H1 (cell line): ENCODE measurements around the gene ZNF302. TPM values are rescaled to one million over a fixed set of nuclear protein-coding genes. Genes with fewer than 3 reads are reported as not detected.

Experiments used
- CTCF ChIA-PET: fragments of 300-600 bp; sonication (Branson Sonifier 250); formaldehyde crosslinking; loops from one replicate; lab custom pipeline; 2021; ENCODE audit not compliant: partially characterized antibody; lab: Charles Lee
- POLR2A ChIA-PET: fragments of 300-600 bp; sonication (Branson Sonifier 250); formaldehyde crosslinking; loops from one replicate; lab custom pipeline; 2021; ENCODE audit warnings: inconsistent platforms; ENCODE audit not compliant: partially characterized antibody; lab: Charles Lee
- DNase-seq, 2 experiments: peaks; one replicate each; pipeline versions ENCODE4 v3.0.0 to v3.0.0-alpha.2; 2010 to 2022; ENCODE audit warnings: low spot score in 2 of 2, low read depth in 1 of 2, mixed read lengths in 1 of 2
- FAIRE-seq: peaks from 2 replicates; lab custom pipeline; 2011; peaks lifted over from hg19 to GRCh38; lab: Jason Lieb, UNC
- H2AFZ ChIP-seq: 2 replicates; pipeline ENCODE4 v1.8.1; 2012; ENCODE audit warnings: low read length, inconsistent platforms
- H2AK5ac ChIP-seq: 2 replicates; pipeline ENCODE4 v1.6.1; 2013; ENCODE audit warnings: low read depth, low read length
- H2BK120ac ChIP-seq: replicated peaks from 2 replicates; pipeline ENCODE3; 2013; ENCODE audit warnings: low read depth, low read length, inconsistent platforms
- H2BK12ac ChIP-seq: 2 replicates; pipeline ENCODE4 v1.6.1; 2013; ENCODE audit warnings: low read depth, low read length
- H2BK15ac ChIP-seq: 2 replicates; pipeline ENCODE4 v1.6.1; 2013; ENCODE audit warnings: low read length
- H2BK20ac ChIP-seq: 2 replicates; pipeline ENCODE4 v1.6.1; 2013; ENCODE audit warnings: low read length
- H2BK5ac ChIP-seq: 2 replicates; pipeline ENCODE4 v1.6.1; 2013; ENCODE audit warnings: low read depth, low read length
- H3K14ac ChIP-seq: 2 replicates; pipeline ENCODE4 v1.6.1; 2013; ENCODE audit warnings: inconsistent platforms; ENCODE audit not compliant: insufficient read length
- H3K18ac ChIP-seq: 2 replicates; pipeline ENCODE4 v1.6.1; 2013; ENCODE audit warnings: low read length; ENCODE audit errors: extremely low read depth
- H3K23ac ChIP-seq: 2 replicates; pipeline ENCODE4 v1.6.1; 2013; ENCODE audit warnings: inconsistent platforms; ENCODE audit not compliant: insufficient read length
- H3K23me2 ChIP-seq: 2 replicates; pipeline ENCODE4 v1.6.1; 2013; ENCODE audit warnings: low read depth, low read length
- H3K27ac ChIP-seq: 2 replicates; pipeline ENCODE4 v1.6.1; 2011; ENCODE audit warnings: low read depth, low read length, inconsistent platforms
- H3K27me3 ChIP-seq, 4 experiments: replicated peaks in 1 of 4; 1 replicate in 1 of 4; 2 replicates in 3 of 4; pipeline versions ENCODE4 v1.6.1 to v1.8.1; 2011 to 2013; ENCODE audit warnings: low read length in 3 of 4, mild to moderate bottlenecking in 3 of 4, inconsistent platforms in 2 of 4, mixed read lengths in 2 of 4, moderate library complexity in 1 of 4; ENCODE audit not compliant: control insufficient read depth in 3 of 4, insufficient read depth in 3 of 4; ENCODE audit errors: extremely low read depth in 1 of 4
- H3K36me3 ChIP-seq, 4 experiments: 2 replicates each; pipeline versions ENCODE4 v1.6.1 to v1.8.1; 2011 to 2013; ENCODE audit warnings: mild to moderate bottlenecking in 4 of 4, low read length in 3 of 4, moderate library complexity in 2 of 4, control low read depth in 1 of 4, inconsistent platforms in 1 of 4; ENCODE audit not compliant: insufficient read depth in 4 of 4, control insufficient read depth in 2 of 4
- H3K4ac ChIP-seq: replicated peaks from 2 replicates; pipeline ENCODE3; 2013; ENCODE audit warnings: low read length, low read depth, mixed read lengths, inconsistent platforms; ENCODE audit not compliant: insufficient read length
- H3K4me1 ChIP-seq, 4 experiments: replicated peaks in 1 of 4; 1 replicate in 1 of 4; 2 replicates in 3 of 4; pipeline versions ENCODE4 v1.6.1 to v1.8.1; 2011 to 2013; ENCODE audit warnings: low read length in 3 of 4, inconsistent platforms in 2 of 4, mixed read lengths in 1 of 4; ENCODE audit not compliant: insufficient read depth in 4 of 4, control insufficient read depth in 3 of 4
- H3K4me2 ChIP-seq, 2 experiments: 2 replicates each; pipeline versions ENCODE4 v1.6.1 to v1.8.1; 2011 to 2013; ENCODE audit warnings: low read depth in 2 of 2, low read length in 2 of 2, control low read depth in 1 of 2, inconsistent platforms in 1 of 2, mild to moderate bottlenecking in 1 of 2; ENCODE audit not compliant: insufficient read depth in 1 of 2
- H3K4me3 ChIP-seq, 4 experiments: fragments of 200-600, 300-600 bp in 1 of 4; sonication (generic), shearing (Covaris generic), sonication (Bioruptor Twin) in 1 of 4; 2 replicates each; pipeline versions ENCODE4 v1.5.1 to v1.8.1; 2011 to 2016; ENCODE audit warnings: low read length in 4 of 4, low read depth in 3 of 4, control low read depth in 2 of 4, inconsistent platforms in 2 of 4, mild to moderate bottlenecking in 2 of 4, mixed read lengths in 1 of 4, moderate library complexity in 1 of 4; ENCODE audit not compliant: insufficient read depth in 2 of 4; ENCODE audit errors: extremely low read depth in 1 of 4
- H3K56ac ChIP-seq: replicated peaks from 2 replicates; pipeline ENCODE3; 2013; ENCODE audit warnings: low read depth, mild to moderate bottlenecking, mixed read lengths, low read length, inconsistent platforms; ENCODE audit not compliant: insufficient read length
- H3K79me1 ChIP-seq: 2 replicates; pipeline ENCODE4 v1.6.1; 2013; ENCODE audit warnings: low read depth, low read length, control low read depth
- H3K79me2 ChIP-seq, 2 experiments: 2 replicates each; pipeline versions ENCODE4 v1.6.1 to v1.8.1; 2012 to 2013; ENCODE audit warnings: low read length in 2 of 2, mild to moderate bottlenecking in 2 of 2, inconsistent platforms in 1 of 2; ENCODE audit not compliant: insufficient read depth in 2 of 2, control insufficient read depth in 1 of 2
- H3K9ac ChIP-seq, 4 experiments: replicated peaks in 1 of 4; 1 replicate in 1 of 4; 2 replicates in 3 of 4; pipeline versions ENCODE4 v1.6.1 to v1.8.1; 2011 to 2013; ENCODE audit warnings: low read depth in 3 of 4, low read length in 3 of 4, control low read depth in 2 of 4, mild to moderate bottlenecking in 2 of 4, moderate library complexity in 2 of 4, inconsistent platforms in 1 of 4; ENCODE audit errors: extremely low read depth in 1 of 4
- H3K9me3 ChIP-seq, 2 experiments: 2 replicates each; pipeline versions ENCODE4 v1.6.1 to v1.8.1; 2012 to 2013; ENCODE audit warnings: mild to moderate bottlenecking in 2 of 2, moderate library complexity in 2 of 2, control low read depth in 1 of 2, inconsistent platforms in 1 of 2, low read depth in 1 of 2, low read length in 1 of 2, mixed read lengths in 1 of 2; ENCODE audit not compliant: insufficient read depth in 2 of 2
- H4K20me1 ChIP-seq, 2 experiments: replicated peaks in 1 of 2; 2 replicates each; pipeline versions ENCODE3 to v1.8.1; 2011 to 2013; ENCODE audit warnings: inconsistent platforms in 2 of 2, low read length in 2 of 2, mild to moderate bottlenecking in 1 of 2; ENCODE audit not compliant: insufficient read depth in 2 of 2, control insufficient read depth in 1 of 2
- H4K5ac ChIP-seq: 2 replicates; pipeline ENCODE4 v1.6.1; 2013; ENCODE audit warnings: low read length, low read depth, mixed read lengths, inconsistent platforms; ENCODE audit not compliant: insufficient read length
- H4K8ac ChIP-seq: 2 replicates; pipeline ENCODE4 v1.8.0; 2013; ENCODE audit warnings: mild to moderate bottlenecking, moderate library complexity, low read length, inconsistent platforms; ENCODE audit not compliant: insufficient read depth; ENCODE audit errors: extremely low read depth
- H4K91ac ChIP-seq: replicated peaks from 2 replicates; pipeline ENCODE3; 2013; ENCODE audit warnings: low read length, mixed read lengths, inconsistent platforms; ENCODE audit not compliant: insufficient read length
- BRCA1 ChIP-seq: IDR thresholded peaks from 2 replicates; pipeline ENCODE4 v1.6.1; 2012; ENCODE audit warnings: low read depth, low read length, improper control_type of control experiment
- CBX5 ChIP-seq: fragments of 300-800, 300-1000 bp; sonication (generic); IDR thresholded peaks from 2 replicates; pipeline ENCODE4 v1.7.1; 2016; ENCODE audit warnings: antibody characterized with exemption, low read length, low read depth
- EP300 ChIP-seq, 2 experiments: IDR thresholded peaks; 1 replicate in 1 of 2; 2 replicates in 1 of 2; pipeline ENCODE4 v1.6.1; 2011 to 2012; ENCODE audit warnings: low read depth in 2 of 2, low read length in 2 of 2, mild to moderate bottlenecking in 2 of 2, borderline replicate concordance in 1 of 2, inconsistent platforms in 1 of 2, moderate library complexity in 1 of 2
- HDAC2 ChIP-seq, 2 experiments: fragments of 300-600 bp in 1 of 2; sonication (generic) in 1 of 2; IDR thresholded peaks; 2 replicates each; pipeline ENCODE4 v1.6.1; 2011 to 2012; ENCODE audit warnings: low read depth in 2 of 2, low read length in 2 of 2, mild to moderate bottlenecking in 2 of 2, moderate library complexity in 2 of 2, borderline replicate concordance in 1 of 2, inconsistent platforms in 1 of 2
- HDAC6 ChIP-seq: IDR thresholded peaks from one replicate; pipeline ENCODE4 v1.7.1; 2012; ENCODE audit warnings: low read depth, mild to moderate bottlenecking, inconsistent platforms, low read length, moderate library complexity
- RXRA ChIP-seq: IDR thresholded peaks from 2 replicates; pipeline ENCODE4 v1.6.1; 2011; ENCODE audit warnings: low read depth, mild to moderate bottlenecking, low read length, moderate library complexity; ENCODE audit not compliant: insufficient read depth
- TCF12 ChIP-seq: IDR thresholded peaks from 2 replicates; pipeline ENCODE4 v1.6.1; 2011; ENCODE audit warnings: low read depth, mild to moderate bottlenecking, low read length
- WGBS, 2 experiments: shearing (Covaris generic) in 1 of 2; methylation state at CpG; one replicate each; pipeline versions ENCODE4 v1.1.6 to v1.1.7; 2013 to 2015; ENCODE audit warnings: low lambda C conversion rate in 2 of 2, mixed read lengths in 2 of 2, inconsistent platforms in 1 of 2, low coverage in 1 of 2, missing lambda C conversion rate in 1 of 2; ENCODE audit not compliant: insufficient replicate concordance in 2 of 2, insufficient coverage in 1 of 2, insufficient read length in 1 of 2; ENCODE audit errors: extremely low coverage in 1 of 2, missing lambda C conversion rate in 1 of 2; 5-methylcytosine and 5-hydroxymethylcytosine counted together
- polyA plus RNA-seq, 7 experiments: library from polyadenylated mRNA; depleted of rRNA in 3 of 7; stranded (reverse) in 5 of 7; unstranded in 2 of 7; fragments of >200 nt in 5 of 7; fragments of 200-250 nt in 2 of 7; gene quantifications; 1 replicate in 5 of 7; 2 replicates in 1 of 7; 4 replicates in 1 of 7; pipeline versions ENCODE4 v1.2.1 to v1.2.3, GENCODE V29; 2011 to 2013; ENCODE audit warnings: missing spikeins in 2 of 7, mixed read lengths in 2 of 7
- total RNA-seq: library from RNA; stranded (reverse); fragmentation: NEBNext Ultra II Directional; extraction: Animal tissue kit (Norgen Biotek cat#: 25700); gene quantifications from 2 replicates; pipeline ENCODE4 v1.2.1, GENCODE V29; 2021
- TF ChIP-seq, protein P1 (sequence below), 3 experiments: IDR thresholded peaks; 1 replicate in 2 of 3; 2 replicates in 1 of 3; pipeline versions ENCODE4 v1.5.1 to v1.6.1; 2011; ENCODE audit warnings: low read length in 3 of 3, mild to moderate bottlenecking in 3 of 3, inconsistent platforms in 2 of 3, low read depth in 1 of 3, moderate library complexity in 1 of 3; ENCODE audit not compliant: insufficient read depth in 1 of 3; ENCODE audit errors: control extremely low read depth in 1 of 3

ZNF302 gene
- total and polyA plus RNA-seq, 2 of the 8 experiments (the other 6 are each of a cell fraction or from before 2014, with no cell fraction given): 9.1 to 20.4 TPM

GRCh38 chr19:34733746-34734536, 56.5 kb downstream of the ZNF302 start, which contains the start of gene ZNF181:
Gene ZNF181 (plus strand): TSS chr19:34734243. CDS start chr19:34735038, 795 bp downstream.
- Histone ChIP-seq H3K9ac (peak within 1 kb of the TSS; percentile 70 to 89 (median 84)), H4K20me1 (no peaks in the 10 kb centered on the region), H4K91ac (peak within 1 kb of the TSS; percentile 80), H2BK120ac (no peak within 1 kb of the TSS), H3K79me1 (no peaks in the 10 kb centered on the region), H3K9me3 (0 out of 4 replicates have a peak, but pooled peaks cover 0 to 5% of the 10 kb centered on the region in 2 experiments), H3K36me3 (peaks cover 0 to under 1% (median 0%) of the 10 kb centered on the region in 4 experiments; a peak in 1 of 8 replicates), H3K23ac (no peak within 1 kb of the TSS), H3K56ac (peak within 1 kb of the TSS; percentile 84), H3K23me2 (0 out of 2 replicates have a peak, but pooled peaks cover 5% of the 10 kb centered on the region), H2BK12ac (no peak within 1 kb of the TSS; the same call in 1 of the 2 replicates), H2BK5ac (peak within 1 kb of the TSS; percentile 69), H4K5ac (peak within 1 kb of the TSS; percentile 92), H3K4me1 (peaks cover 0 to 11% (median 2%) of the 10 kb centered on the region in 4 experiments; a peak in 4 of 7 replicates), H2BK20ac (no peak within 1 kb of the TSS), H2AFZ (peak within 1 kb of the TSS; percentile 96), H4K8ac (peak within 1 kb of the TSS; percentile 98), H3K4me3 (peak within 1 kb of the TSS; percentile 87 to 98 (median 93)), H3K4ac (no peak within 1 kb of the TSS), H3K4me2 (peak within 1 kb of the TSS; percentile 92 to 97), H2AK5ac (no peak within 1 kb of the TSS), H3K27me3 (no peaks in the 10 kb centered on the region), H3K14ac (no peak within 1 kb of the TSS), H3K18ac (no peak within 1 kb of the TSS; the same call in 1 of the 2 replicates), H3K79me2 (no peaks in the 10 kb centered on the region), H2BK15ac (no peak within 1 kb of the TSS), H3K27ac (peak within 1 kb of the TSS; percentile 81)
- POLR2A ChIA-PET: interaction anchor here (1.2 kb wide), 2 partner anchors 55 to 57 kb away, joined by 3 to 6 read pairs; partner anchors contain the start of genes SCGB2B2 and ZNF302
- WGBS, 2 experiments: 1% methylated on average over 67 of the region's 67 CpGs; no CpG with 5 or more reads in 1 of the 2 experiments
- FAIRE-seq: no peak
- DNase-seq: peak; percentile 67 to 90
- CTCF ChIA-PET: interaction anchor here (0.9 kb wide), 1 partner anchor 21 kb away, joined by 4 read pairs; no protein-coding TSS in a partner anchor
- TF ChIP-seq TCF12 (no peak), BRCA1 (no peak), EP300 (IDR thresholded peaks at IDR 0.05; ENCODE audit: borderline replicate concordance in 1 of 2, low read depth in 2 of 2, low read length in 2 of 2) (no peak), CBX5 (no peak), RXRA (no peak), HDAC2 (IDR thresholded peaks at IDR 0.05; ENCODE audit: borderline replicate concordance in 1 of 2, low read depth in 2 of 2, low read length in 2 of 2) (no peak; a peak in 1 of 4 replicates), HDAC6 (no peak)
- TF ChIP-seq, protein P1, sequence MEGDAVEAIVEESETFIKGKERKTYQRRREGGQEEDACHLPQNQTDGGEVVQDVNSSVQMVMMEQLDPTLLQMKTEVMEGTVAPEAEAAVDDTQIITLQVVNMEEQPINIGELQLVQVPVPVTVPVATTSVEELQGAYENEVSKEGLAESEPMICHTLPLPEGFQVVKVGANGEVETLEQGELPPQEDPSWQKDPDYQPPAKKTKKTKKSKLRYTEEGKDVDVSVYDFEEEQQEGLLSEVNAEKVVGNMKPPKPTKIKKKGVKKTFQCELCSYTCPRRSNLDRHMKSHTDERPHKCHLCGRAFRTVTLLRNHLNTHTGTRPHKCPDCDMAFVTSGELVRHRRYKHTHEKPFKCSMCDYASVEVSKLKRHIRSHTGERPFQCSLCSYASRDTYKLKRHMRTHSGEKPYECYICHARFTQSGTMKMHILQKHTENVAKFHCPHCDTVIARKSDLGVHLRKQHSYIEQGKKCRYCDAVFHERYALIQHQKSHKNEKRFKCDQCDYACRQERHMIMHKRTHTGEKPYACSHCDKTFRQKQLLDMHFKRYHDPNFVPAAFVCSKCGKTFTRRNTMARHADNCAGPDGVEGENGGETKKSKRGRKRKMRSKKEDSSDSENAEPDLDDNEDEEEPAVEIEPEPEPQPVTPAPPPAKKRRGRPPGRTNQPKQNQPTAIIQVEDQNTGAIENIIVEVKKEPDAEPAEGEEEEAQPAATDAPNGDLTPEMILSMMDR (IDR thresholded peaks at IDR 0.05; ENCODE audit: control extremely low read depth in 1 of 3, insufficient read depth in 1 of 3, low read depth in 1 of 3, low read length in 3 of 3): no peak
